GM18502 (cell line): ENCODE data around the gene ZNF763.
"Not testable (repeated sequence)": the region's sequence is repeated elsewhere in the genome, so short reads cannot be mapped to it uniquely, and the experiment has no call there.

Experiments used
- ATAC-seq: cut with Tn5 transposase; IDR thresholded peaks from one replicate; pipeline ENCODE4 v1.9.1; 2021; ENCODE audit warnings: mild to moderate bottlenecking; ENCODE audit not compliant: unreplicated experiment, poor library complexity

Gene ZNF763

GRCh38 chr19:11970174-11970573 is 5.3 kb downstream of the ZNF763 start:
- ATAC-seq: no peak

GRCh38 chr19:11971041-11971440 is 6.2 kb downstream of the ZNF763 start:
- no peak for ATAC-seq

- no peak for ATAC-seq
These were observed 8.4 kb downstream of the ZNF763 start for GRCh38 chr19:11973019-11973810.

GRCh38 chr19:11978492-11979100 is 13.8 kb downstream of the ZNF763 start:
- no peak for ATAC-seq

GRCh38 chr19:11979527-11979926 is 14.7 kb downstream of the ZNF763 start:
- ATAC-seq: no peak

GRCh38 chr19:11982526-11982925 is 17.7 kb downstream of the ZNF763 start:
- no peak for ATAC-seq

GRCh38 chr19:11984986-11985385 is 20.1 kb downstream of the ZNF763 start:
- ATAC-seq: no peak

- ATAC-seq: no peak
These were observed 21.9 kb downstream of the ZNF763 start for GRCh38 chr19:11986754-11987153.

GRCh38 chr19:11987405-11988281 is 22.8 kb downstream of the ZNF763 start:
- ATAC-seq: peak; percentile 90

GRCh38 chr19:11989112-11989456 is 24.2 kb downstream of the ZNF763 start:
- ATAC-seq: no peak

- ATAC-seq: not testable (repeated sequence)
These were observed 27.1 kb downstream of the ZNF763 start for GRCh38 chr19:11991921-11992320.

- no peak for ATAC-seq
These were observed 30.3 kb downstream of the ZNF763 start for GRCh38 chr19:11995174-11995573.

- peak; percentile 50 for ATAC-seq
These were observed 35.5 kb downstream of the ZNF763 start for GRCh38 chr19:12000152-12000981.

- ATAC-seq: no peak
These were observed 50.3 kb downstream of the ZNF763 start for GRCh38 chr19:12015015-12015752.

GRCh38 chr19:12015753-12016116 is 50.9 kb downstream of the ZNF763 start:
- ATAC-seq: no peak
